ENCODE data around the gene ACSS2. TPM values are rescaled to one million over a fixed set of nuclear protein-coding genes. Genes with fewer than 3 reads are reported as not detected.

ACSS2 gene, protein sequence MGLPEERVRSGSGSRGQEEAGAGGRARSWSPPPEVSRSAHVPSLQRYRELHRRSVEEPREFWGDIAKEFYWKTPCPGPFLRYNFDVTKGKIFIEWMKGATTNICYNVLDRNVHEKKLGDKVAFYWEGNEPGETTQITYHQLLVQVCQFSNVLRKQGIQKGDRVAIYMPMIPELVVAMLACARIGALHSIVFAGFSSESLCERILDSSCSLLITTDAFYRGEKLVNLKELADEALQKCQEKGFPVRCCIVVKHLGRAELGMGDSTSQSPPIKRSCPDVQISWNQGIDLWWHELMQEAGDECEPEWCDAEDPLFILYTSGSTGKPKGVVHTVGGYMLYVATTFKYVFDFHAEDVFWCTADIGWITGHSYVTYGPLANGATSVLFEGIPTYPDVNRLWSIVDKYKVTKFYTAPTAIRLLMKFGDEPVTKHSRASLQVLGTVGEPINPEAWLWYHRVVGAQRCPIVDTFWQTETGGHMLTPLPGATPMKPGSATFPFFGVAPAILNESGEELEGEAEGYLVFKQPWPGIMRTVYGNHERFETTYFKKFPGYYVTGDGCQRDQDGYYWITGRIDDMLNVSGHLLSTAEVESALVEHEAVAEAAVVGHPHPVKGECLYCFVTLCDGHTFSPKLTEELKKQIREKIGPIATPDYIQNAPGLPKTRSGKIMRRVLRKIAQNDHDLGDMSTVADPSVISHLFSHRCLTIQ
- total RNA-seq = 16.4 TPM

DNA sequence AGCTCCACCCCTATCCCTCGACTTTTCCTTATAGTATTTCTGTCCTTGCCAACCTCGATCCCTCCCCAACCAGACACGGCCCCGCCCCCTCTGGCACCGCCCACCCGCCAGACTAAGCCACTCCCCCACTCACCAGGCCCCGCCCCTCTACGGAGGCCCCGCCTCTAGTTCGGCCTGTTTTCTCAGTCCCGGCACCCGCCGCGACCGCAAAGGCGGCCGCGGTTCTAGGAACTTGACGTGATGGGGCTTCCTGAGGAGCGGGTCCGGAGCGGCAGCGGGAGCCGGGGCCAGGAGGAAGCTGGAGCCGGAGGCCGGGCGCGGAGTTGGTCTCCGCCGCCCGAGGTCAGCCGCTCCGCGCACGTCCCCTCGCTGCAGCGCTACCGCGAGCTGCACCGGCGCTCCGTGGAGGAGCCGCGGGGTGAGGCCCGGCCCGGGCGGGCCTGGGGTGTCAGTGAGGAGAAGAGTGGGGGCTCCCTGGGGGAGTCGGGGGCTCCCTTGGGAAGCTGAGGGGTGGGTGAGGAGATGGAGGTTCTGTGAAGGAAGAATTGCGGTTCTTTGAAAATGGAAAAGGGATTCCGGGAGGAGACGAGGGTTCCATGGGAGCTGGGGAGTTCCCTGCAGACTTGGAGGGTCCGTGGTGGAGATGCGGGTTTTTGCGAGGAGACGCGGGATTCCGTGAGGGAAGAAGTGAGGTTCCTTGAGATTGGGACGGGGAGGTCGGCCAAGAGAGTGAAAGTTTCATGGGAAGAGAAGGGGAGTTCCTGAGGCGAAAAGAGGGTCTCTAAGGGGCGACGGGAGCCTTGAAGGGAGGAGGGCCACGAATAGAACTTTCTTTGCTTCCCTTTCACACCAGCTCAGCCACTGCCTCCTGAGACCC, at the start of gene ACSS2:
Gene ACSS2 (plus strand): TSS at position 207 of the 877 bp plus-strand sequence. CDS start 34 bp downstream, at position 241.

DNA sequence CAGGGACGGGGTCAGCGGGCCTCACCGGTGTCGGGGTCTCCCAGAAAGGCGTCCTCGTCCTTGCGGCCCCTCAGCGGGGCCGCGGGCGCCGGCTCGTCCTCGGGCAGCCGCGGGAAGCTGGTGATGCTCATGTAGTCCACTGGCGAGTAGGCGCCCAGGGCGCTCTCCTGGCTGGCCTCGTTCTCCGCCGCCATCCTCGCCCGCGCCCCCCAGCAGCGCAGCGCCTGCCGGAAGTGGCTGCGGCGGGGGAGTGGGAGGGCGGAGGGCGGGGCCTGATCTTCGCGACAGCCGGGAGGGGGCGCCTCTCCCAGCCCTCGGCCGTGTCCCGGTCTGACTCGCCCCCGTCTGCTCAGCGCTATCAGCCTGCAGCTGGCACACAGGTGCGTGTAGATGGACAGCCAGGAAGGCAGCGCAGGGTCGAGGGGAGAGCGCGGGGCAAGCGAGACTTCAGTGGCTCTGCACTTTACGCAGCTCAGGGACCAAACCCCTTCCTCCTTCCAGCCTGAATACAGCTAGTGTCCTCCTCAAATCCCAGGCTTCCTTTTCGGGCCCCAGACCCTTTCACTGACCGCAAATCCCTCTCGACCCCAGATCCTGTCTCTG, 3.7 kb upstream of the ACSS2 start, which contains the start of gene GGT7:
Gene GGT7 (minus strand): TSS at position 235 of the 603 bp plus-strand sequence. CDS start 41 bp downstream, at position 194.

DNA sequence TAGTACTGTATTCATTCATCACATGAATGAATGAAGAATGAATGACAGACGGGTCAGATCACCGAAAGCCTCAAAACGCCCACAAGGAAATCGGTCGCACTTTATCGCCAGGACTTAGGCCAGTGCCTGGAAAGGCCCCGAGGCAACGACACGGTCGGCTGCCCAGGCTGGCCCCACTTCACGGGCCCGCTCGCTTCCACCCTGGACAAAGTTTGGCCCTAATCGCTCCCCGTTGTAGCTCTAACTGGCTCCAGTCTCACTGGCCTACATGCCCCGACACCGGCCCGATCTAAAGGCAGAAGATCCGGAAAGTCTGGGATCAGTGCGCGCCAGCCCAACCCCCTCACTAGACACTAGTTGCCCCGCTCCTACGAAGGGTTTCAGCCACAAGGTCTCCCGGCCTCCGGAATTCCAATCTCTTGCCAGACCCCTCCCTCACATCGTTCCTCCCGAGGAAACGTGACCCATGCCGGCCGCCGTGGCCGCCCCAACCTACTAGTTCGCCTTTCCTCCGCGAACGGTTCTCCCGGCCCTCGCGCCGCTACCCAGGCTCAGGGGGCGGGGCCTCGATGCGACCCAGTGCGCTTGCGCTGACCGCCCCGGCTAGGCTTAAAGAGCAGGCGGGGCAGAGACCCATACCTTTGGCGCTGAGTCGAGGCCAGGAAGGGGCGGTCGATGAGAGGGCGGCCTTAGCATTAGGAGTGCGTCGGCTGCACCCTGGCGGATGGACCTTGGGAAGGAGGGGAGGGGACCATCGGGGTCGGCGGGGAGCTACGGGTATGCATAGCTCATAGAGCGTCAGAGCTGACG, 79.0 kb downstream of the ACSS2 start, which contains the start of the genes GSS and MYH7B:
Gene GSS (minus strand): TSS at position 576 of the 810 bp plus-strand sequence. CDS start 3,954 bp downstream, outside the sequence.
Gene MYH7B (plus strand): TSS at position 638 of the 810 bp plus-strand sequence. CDS start 22,138 bp downstream, outside the sequence.

Other genes starting within 250 kb of the ACSS2 start
- gene PIGU, start 199.5 kb upstream of the ACSS2 start, total RNA-seq = 22.8 TPM
- 8.5 TPM for gene TP53INP2, start 172.3 kb upstream of the ACSS2 start, total RNA-seq
- 39.2 TPM for gene NCOA6, start 51.0 kb upstream of the ACSS2 start, total RNA-seq
- gene GGT7, start 3.8 kb upstream of the ACSS2 start, total RNA-seq = 22.6 TPM
- gene GSS, start 79.2 kb downstream of the ACSS2 start, total RNA-seq = 35.3 TPM
- gene MYH7B, start 79.3 kb downstream of the ACSS2 start, total RNA-seq = 0.46 TPM
- 76.1 TPM for gene TRPC4AP, start 216.2 kb downstream of the ACSS2 start, total RNA-seq